Measurements from ENCODE around the gene LSM10.

- TF ChIP-seq, protein P1, sequence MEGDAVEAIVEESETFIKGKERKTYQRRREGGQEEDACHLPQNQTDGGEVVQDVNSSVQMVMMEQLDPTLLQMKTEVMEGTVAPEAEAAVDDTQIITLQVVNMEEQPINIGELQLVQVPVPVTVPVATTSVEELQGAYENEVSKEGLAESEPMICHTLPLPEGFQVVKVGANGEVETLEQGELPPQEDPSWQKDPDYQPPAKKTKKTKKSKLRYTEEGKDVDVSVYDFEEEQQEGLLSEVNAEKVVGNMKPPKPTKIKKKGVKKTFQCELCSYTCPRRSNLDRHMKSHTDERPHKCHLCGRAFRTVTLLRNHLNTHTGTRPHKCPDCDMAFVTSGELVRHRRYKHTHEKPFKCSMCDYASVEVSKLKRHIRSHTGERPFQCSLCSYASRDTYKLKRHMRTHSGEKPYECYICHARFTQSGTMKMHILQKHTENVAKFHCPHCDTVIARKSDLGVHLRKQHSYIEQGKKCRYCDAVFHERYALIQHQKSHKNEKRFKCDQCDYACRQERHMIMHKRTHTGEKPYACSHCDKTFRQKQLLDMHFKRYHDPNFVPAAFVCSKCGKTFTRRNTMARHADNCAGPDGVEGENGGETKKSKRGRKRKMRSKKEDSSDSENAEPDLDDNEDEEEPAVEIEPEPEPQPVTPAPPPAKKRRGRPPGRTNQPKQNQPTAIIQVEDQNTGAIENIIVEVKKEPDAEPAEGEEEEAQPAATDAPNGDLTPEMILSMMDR (IDR thresholded peaks at IDR 0.05 in 4 of 5, conservative IDR thresholded peaks at IDR 0.05 in 1 of 5), result no peak
- TF ChIP-seq POLR2A (IDR thresholded peaks at IDR 0.05), result no peak
Observed at GRCh38 chr1:36411674-36412648, 14.3 kb upstream of the LSM10 start.
